K562 (cell line): ENCODE results near the gene WFIKKN1. TPM values are rescaled to one million over a fixed set of nuclear protein-coding genes. Genes with fewer than 3 reads are reported as not detected.

Source experiments
- CEBPB ChIP-seq: fragments of 450-650 bp; IDR thresholded peaks from 2 replicates; pipeline ENCODE4 v1.6.1; 2016; ENCODE audit warnings: missing genetic modification characterization, missing compliant biosample characterization
- CTCF ChIP-seq, 3 experiments: IDR thresholded peaks in 2 of 3; conservative IDR thresholded peaks in 1 of 3; 2 replicates each; pipeline ENCODE4 v1.5.1; 2011 to 2012; ENCODE audit warnings: low read length in 3 of 3, mild to moderate bottlenecking in 3 of 3, control low read depth in 2 of 3, improper control_type of control experiment in 1 of 3, inconsistent platforms in 1 of 3, low read depth in 1 of 3, mixed read lengths in 1 of 3, moderate library complexity in 1 of 3; ENCODE audit not compliant: insufficient read depth in 2 of 3
- EP300 ChIP-seq: IDR thresholded peaks from 2 replicates; pipeline ENCODE4 v1.6.1; 2012; ENCODE audit warnings: low read length, improper control_type of control experiment
- HMG20A ChIP-seq: fragments of 450-650 bp; formaldehyde crosslinking; conservative IDR thresholded peaks from 2 replicates; pipeline ENCODE4 v1.4.0; 2020; ENCODE audit warnings: mild to moderate bottlenecking, mixed read lengths
- L3MBTL2 ChIP-seq: fragments of 450-650 bp; IDR thresholded peaks from 2 replicates; pipeline ENCODE4 v1.6.1; 2016; ENCODE audit warnings: mild to moderate bottlenecking, moderate library complexity
- NFRKB ChIP-seq: fragments of 450-650 bp; IDR thresholded peaks from 2 replicates; pipeline ENCODE4 v1.6.1; 2016; ENCODE audit warnings: low read depth
- POLR2G ChIP-seq: fragments of 200-400 bp; formaldehyde crosslinking; IDR thresholded peaks from 2 replicates; pipeline ENCODE4 v1.6.1; 2017; ENCODE audit warnings: low read depth, mild to moderate bottlenecking, antibody characterized with exemption, low read length, moderate library complexity
- RBBP5 ChIP-seq: fragments of 200-600 bp; sonication (generic); IDR thresholded peaks from 2 replicates; pipeline ENCODE4 v1.6.1; 2012; ENCODE audit warnings: borderline replicate concordance, mild to moderate bottlenecking, low read length, control low read depth, inconsistent platforms; ENCODE audit not compliant: insufficient read depth, poor library complexity, severe bottlenecking
- TEAD1 ChIP-seq, 2 experiments: fragments of 450-650 bp in 1 of 2; sonication (generic) in 1 of 2; formaldehyde crosslinking; IDR thresholded peaks; 2 replicates each; pipeline versions ENCODE4 v1.4.0 to v1.8.0; 2020 to 2022; ENCODE audit warnings: mild to moderate bottlenecking in 2 of 2, missing genetic modification reagents in 1 of 2
- USF1 ChIP-seq: sonication (generic); formaldehyde crosslinking; IDR thresholded peaks from 2 replicates; pipeline ENCODE4 v1.9.0; 2022; ENCODE audit warnings: mild to moderate bottlenecking, missing genetic modification reagents
- ZBED1 ChIP-seq: IDR thresholded peaks from 2 replicates; pipeline ENCODE4 v1.6.1; 2014
- ZBTB40 ChIP-seq, 2 experiments: fragments of 450-650 bp in 1 of 2; sonication (generic) in 1 of 2; formaldehyde crosslinking in 1 of 2; IDR thresholded peaks; 2 replicates each; pipeline versions ENCODE4 v1.7.1 to v1.9.0; 2016 to 2022; ENCODE audit warnings: inconsistent platforms in 1 of 2, mild to moderate bottlenecking in 1 of 2, missing genetic modification reagents in 1 of 2
- ZNF263 ChIP-seq: sonication (generic); formaldehyde crosslinking; IDR thresholded peaks from 2 replicates; pipeline ENCODE4 v1.8.0; 2022; ENCODE audit warnings: mild to moderate bottlenecking, missing genetic modification reagents, borderline replicate concordance
- ZNF274 ChIP-seq: IDR thresholded peaks from 2 replicates; pipeline ENCODE4 v1.6.1; 2011; ENCODE audit warnings: low read depth, mild to moderate bottlenecking, low read length, moderate library complexity, borderline replicate concordance
- ZNF3 ChIP-seq: fragments of 250-450 bp; sonication (Bioruptor Pico); IDR thresholded peaks from 2 replicates; pipeline ENCODE4 v1.5.0; 2021; ENCODE audit warnings: mild to moderate bottlenecking, moderate library complexity
- polyA plus RNA-seq, 8 experiments: library from polyadenylated mRNA; depleted of rRNA in 4 of 8; stranded (reverse) in 5 of 8; unstranded in 3 of 8; fragments of >200 nt; fragmentation: Nextera tagmentation in 2 of 8; fragmentation: Illumina TruSeq in 1 of 8; extraction: Ambion mirVana in 2 of 8; extraction: Trizol in 1 of 8; gene quantifications; 2 replicates each; pipeline versions ENCODE4 v1.2.1 to v1.2.3, GENCODE V29; 2011 to 2014; ENCODE audit warnings: inconsistent platforms in 1 of 8, missing spikeins in 1 of 8
- total RNA-seq, 7 experiments: library from RNA; depleted of rRNA in 6 of 7; stranded (reverse); fragments of >200 nt in 6 of 7; fragmentation: Illumina TruSeq in 2 of 7; extraction: Trizol in 2 of 7; gene quantifications; 2 replicates each; pipeline versions ENCODE4 v1.2.1 to v1.2.3, GENCODE V29; 2011 to 2021; ENCODE audit warnings: low replicate concordance in 1 of 7

Gene WFIKKN1
- total and polyA plus RNA-seq, 9 of the 15 experiments (the other 6 are each of a cell fraction or from before 2014, with no cell fraction given), result 0.14 to 1.1 (median 0.50) TPM; not detected in 4

- TF ChIP-seq ZBTB40 (IDR thresholded peaks at IDR 0.05) (peak; percentile 42; the same call in 1 of the 2 replicates), ZBTB40 (CRISPR knock-in tag; IDR thresholded peaks at IDR 0.05) (no peak), CEBPB (tag) (no peak), CTCF (IDR thresholded peaks at IDR 0.05 in 2 of 3, conservative IDR thresholded peaks at IDR 0.05 in 1 of 3; ENCODE audit: insufficient read depth in 2 of 3, low read depth in 1 of 3, low read length in 3 of 3) (peak in 2 of 3 experiments; percentile 12 to 47; a peak in 2 of 6 replicates), ZBED1 (no peak), ZNF274 (no peak), L3MBTL2 (peak; percentile 37), HMG20A (CRISPR knock-in tag) (no peak), EP300 (no peak), TEAD1 (CRISPR knock-in tag; IDR thresholded peaks at IDR 0.05) (peak in 1 of 2 experiments; percentile 37; a peak in 1 of 4 replicates), USF1 (CRISPR knock-in tag) (peak; percentile 18; the same call in 1 of the 2 replicates), NFRKB (no peak), POLR2G (peak; percentile 43; the same call in 1 of the 2 replicates), ZNF3 (CRISPR knock-in tag) (no peak), RBBP5 (peak; percentile 61), ZNF263 (CRISPR knock-in tag) (no peak)
Observed at GRCh38 chr16:590188-590814, 40.5 kb upstream of the WFIKKN1 start (continued).
